AG09309 (cell line): Measurements from ENCODE around the gene EEF1A2.

Experiments
- DNase-seq: peaks from one replicate; pipeline ENCODE4 v3.0.0-alpha.2; 2010; ENCODE audit warnings: low read depth
- H3K4me3 ChIP-seq: 2 replicates; pipeline ENCODE4 v1.5.1; 2011; ENCODE audit warnings: mild to moderate bottlenecking, low read depth, low read length, moderate library complexity; ENCODE audit not compliant: control insufficient read depth
- CTCF ChIP-seq: IDR thresholded peaks from 2 replicates; pipeline ENCODE4 v1.5.1; 2011; ENCODE audit warnings: mild to moderate bottlenecking, low read depth, low read length, inconsistent platforms; ENCODE audit not compliant: insufficient read depth, control insufficient read depth; ENCODE audit errors: missing control alignments

EEF1A2 gene

GRCh38 chr20:63478346-63479302 is 20.3 kb downstream of the EEF1A2 start:
- no peak overlapping the region for H3K4me3 ChIP-seq
- DNase-seq, result no peak
- TF ChIP-seq CTCF, result no peak

GRCh38 chr20:63477944-63478343 is 20.9 kb downstream of the EEF1A2 start:
- DNase-seq, result no peak
- no peak for TF ChIP-seq CTCF
- H3K4me3 ChIP-seq, result no peak overlapping the region

GRCh38 chr20:63477061-63477616 is 21.7 kb downstream of the EEF1A2 start:
- DNase-seq, result no peak
- TF ChIP-seq CTCF, result no peak
- no peak overlapping the region for H3K4me3 ChIP-seq

- no peak for DNase-seq
Measured at GRCh38 chr20:63475209-63475608, 23.7 kb downstream of the EEF1A2 start.

GRCh38 chr20:63473555-63474449 is 25.1 kb downstream of the EEF1A2 start:
- no peak overlapping the region for H3K4me3 ChIP-seq
- TF ChIP-seq CTCF, result no peak
- no peak for DNase-seq

More at GRCh38 chr20:63475209-63475608, 23.7 kb downstream of the EEF1A2 start:
- no peak overlapping the region for H3K4me3 ChIP-seq
- TF ChIP-seq CTCF, result no peak

DNA sequence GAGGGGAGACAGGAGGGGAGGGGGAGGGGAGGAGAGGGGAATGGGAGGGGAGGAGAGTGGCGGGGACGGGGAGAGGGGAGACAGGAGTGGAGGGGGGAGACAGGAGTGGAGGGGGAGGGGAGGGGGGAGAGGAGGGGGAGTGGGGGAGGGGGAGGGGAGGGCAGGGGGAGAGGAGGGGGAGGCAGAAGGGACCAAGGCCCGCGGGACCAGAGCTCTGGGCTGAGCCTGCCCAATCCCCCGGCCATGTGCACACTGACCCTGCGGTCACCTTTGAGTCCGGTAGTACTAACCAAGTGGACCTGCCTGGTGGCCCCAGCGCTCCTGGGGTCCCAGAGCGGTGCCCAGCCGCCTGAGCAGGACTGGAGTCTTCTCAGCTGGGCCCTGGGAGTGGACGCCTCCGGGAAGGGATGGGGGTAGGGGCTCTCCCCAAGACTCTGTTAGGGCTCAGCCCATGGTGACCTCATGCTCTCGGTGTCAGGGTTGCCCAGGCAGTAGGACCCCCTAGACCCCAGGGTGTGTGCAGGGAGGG is 26.0 kb downstream of the EEF1A2 start:
- TF ChIP-seq CTCF, result no peak
- H3K4me3 ChIP-seq, result no peak overlapping the region
- no peak for DNase-seq
